H1 (cell line): Measurements from ENCODE around the gene PIGS. TPM values are rescaled to one million over a fixed set of nuclear protein-coding genes. Genes with fewer than 3 reads are reported as not detected.
"Not testable (repeated sequence)": the region's sequence is repeated elsewhere in the genome, so short reads cannot be mapped to it uniquely, and the experiment has no call there.

Experiments
- CTCF ChIA-PET: fragments of 300-600 bp; sonication (Branson Sonifier 250); formaldehyde crosslinking; loops from one replicate; lab custom pipeline; 2021; ENCODE audit not compliant: partially characterized antibody; lab: Charles Lee
- POLR2A ChIA-PET: fragments of 300-600 bp; sonication (Branson Sonifier 250); formaldehyde crosslinking; loops from one replicate; lab custom pipeline; 2021; ENCODE audit warnings: inconsistent platforms; ENCODE audit not compliant: partially characterized antibody; lab: Charles Lee
- DNase-seq, 2 experiments: peaks; one replicate each; pipeline versions ENCODE4 v3.0.0 to v3.0.0-alpha.2; 2010 to 2022; ENCODE audit warnings: low spot score in 2 of 2, low read depth in 1 of 2, mixed read lengths in 1 of 2
- FAIRE-seq: peaks from 2 replicates; lab custom pipeline; 2011; peaks lifted over from hg19 to GRCh38; lab: Jason Lieb, UNC
- H2AFZ ChIP-seq: 2 replicates; pipeline ENCODE4 v1.8.1; 2012; ENCODE audit warnings: low read length, inconsistent platforms
- H2AK5ac ChIP-seq: 2 replicates; pipeline ENCODE4 v1.6.1; 2013; ENCODE audit warnings: low read depth, low read length
- H2BK120ac ChIP-seq: replicated peaks from 2 replicates; pipeline ENCODE3; 2013; ENCODE audit warnings: low read depth, low read length, inconsistent platforms
- H2BK12ac ChIP-seq: 2 replicates; pipeline ENCODE4 v1.6.1; 2013; ENCODE audit warnings: low read depth, low read length
- H2BK15ac ChIP-seq: 2 replicates; pipeline ENCODE4 v1.6.1; 2013; ENCODE audit warnings: low read length
- H2BK20ac ChIP-seq: 2 replicates; pipeline ENCODE4 v1.6.1; 2013; ENCODE audit warnings: low read length
- H2BK5ac ChIP-seq: 2 replicates; pipeline ENCODE4 v1.6.1; 2013; ENCODE audit warnings: low read depth, low read length
- H3K14ac ChIP-seq: 2 replicates; pipeline ENCODE4 v1.6.1; 2013; ENCODE audit warnings: inconsistent platforms; ENCODE audit not compliant: insufficient read length
- H3K18ac ChIP-seq: 2 replicates; pipeline ENCODE4 v1.6.1; 2013; ENCODE audit warnings: low read length; ENCODE audit errors: extremely low read depth
- H3K23ac ChIP-seq: 2 replicates; pipeline ENCODE4 v1.6.1; 2013; ENCODE audit warnings: inconsistent platforms; ENCODE audit not compliant: insufficient read length
- H3K23me2 ChIP-seq: 2 replicates; pipeline ENCODE4 v1.6.1; 2013; ENCODE audit warnings: low read depth, low read length
- H3K27ac ChIP-seq: 2 replicates; pipeline ENCODE4 v1.6.1; 2011; ENCODE audit warnings: low read depth, low read length, inconsistent platforms
- H3K27me3 ChIP-seq, 4 experiments: replicated peaks in 1 of 4; 1 replicate in 1 of 4; 2 replicates in 3 of 4; pipeline versions ENCODE4 v1.6.1 to v1.8.1; 2011 to 2013; ENCODE audit warnings: low read length in 3 of 4, mild to moderate bottlenecking in 3 of 4, inconsistent platforms in 2 of 4, mixed read lengths in 2 of 4, moderate library complexity in 1 of 4; ENCODE audit not compliant: control insufficient read depth in 3 of 4, insufficient read depth in 3 of 4; ENCODE audit errors: extremely low read depth in 1 of 4
- H3K36me3 ChIP-seq, 4 experiments: 2 replicates each; pipeline versions ENCODE4 v1.6.1 to v1.8.1; 2011 to 2013; ENCODE audit warnings: mild to moderate bottlenecking in 4 of 4, low read length in 3 of 4, moderate library complexity in 2 of 4, control low read depth in 1 of 4, inconsistent platforms in 1 of 4; ENCODE audit not compliant: insufficient read depth in 4 of 4, control insufficient read depth in 2 of 4
- H3K4ac ChIP-seq: replicated peaks from 2 replicates; pipeline ENCODE3; 2013; ENCODE audit warnings: low read length, low read depth, mixed read lengths, inconsistent platforms; ENCODE audit not compliant: insufficient read length
- H3K4me1 ChIP-seq, 4 experiments: replicated peaks in 1 of 4; 1 replicate in 1 of 4; 2 replicates in 3 of 4; pipeline versions ENCODE4 v1.6.1 to v1.8.1; 2011 to 2013; ENCODE audit warnings: low read length in 3 of 4, inconsistent platforms in 2 of 4, mixed read lengths in 1 of 4; ENCODE audit not compliant: insufficient read depth in 4 of 4, control insufficient read depth in 3 of 4
- H3K4me2 ChIP-seq, 2 experiments: 2 replicates each; pipeline versions ENCODE4 v1.6.1 to v1.8.1; 2011 to 2013; ENCODE audit warnings: low read depth in 2 of 2, low read length in 2 of 2, control low read depth in 1 of 2, inconsistent platforms in 1 of 2, mild to moderate bottlenecking in 1 of 2; ENCODE audit not compliant: insufficient read depth in 1 of 2
- H3K4me3 ChIP-seq, 4 experiments: fragments of 200-600, 300-600 bp in 1 of 4; sonication (generic), shearing (Covaris generic), sonication (Bioruptor Twin) in 1 of 4; 2 replicates each; pipeline versions ENCODE4 v1.5.1 to v1.8.1; 2011 to 2016; ENCODE audit warnings: low read length in 4 of 4, low read depth in 3 of 4, control low read depth in 2 of 4, inconsistent platforms in 2 of 4, mild to moderate bottlenecking in 2 of 4, mixed read lengths in 1 of 4, moderate library complexity in 1 of 4; ENCODE audit not compliant: insufficient read depth in 2 of 4; ENCODE audit errors: extremely low read depth in 1 of 4
- H3K56ac ChIP-seq: replicated peaks from 2 replicates; pipeline ENCODE3; 2013; ENCODE audit warnings: low read depth, mild to moderate bottlenecking, mixed read lengths, low read length, inconsistent platforms; ENCODE audit not compliant: insufficient read length
- H3K79me1 ChIP-seq: 2 replicates; pipeline ENCODE4 v1.6.1; 2013; ENCODE audit warnings: low read depth, low read length, control low read depth
- H3K79me2 ChIP-seq, 2 experiments: 2 replicates each; pipeline versions ENCODE4 v1.6.1 to v1.8.1; 2012 to 2013; ENCODE audit warnings: low read length in 2 of 2, mild to moderate bottlenecking in 2 of 2, inconsistent platforms in 1 of 2; ENCODE audit not compliant: insufficient read depth in 2 of 2, control insufficient read depth in 1 of 2
- H3K9ac ChIP-seq, 4 experiments: replicated peaks in 1 of 4; 1 replicate in 1 of 4; 2 replicates in 3 of 4; pipeline versions ENCODE4 v1.6.1 to v1.8.1; 2011 to 2013; ENCODE audit warnings: low read depth in 3 of 4, low read length in 3 of 4, control low read depth in 2 of 4, mild to moderate bottlenecking in 2 of 4, moderate library complexity in 2 of 4, inconsistent platforms in 1 of 4; ENCODE audit errors: extremely low read depth in 1 of 4
- H3K9me3 ChIP-seq, 2 experiments: 2 replicates each; pipeline versions ENCODE4 v1.6.1 to v1.8.1; 2012 to 2013; ENCODE audit warnings: mild to moderate bottlenecking in 2 of 2, moderate library complexity in 2 of 2, control low read depth in 1 of 2, inconsistent platforms in 1 of 2, low read depth in 1 of 2, low read length in 1 of 2, mixed read lengths in 1 of 2; ENCODE audit not compliant: insufficient read depth in 2 of 2
- H4K20me1 ChIP-seq, 2 experiments: replicated peaks in 1 of 2; 2 replicates each; pipeline versions ENCODE3 to v1.8.1; 2011 to 2013; ENCODE audit warnings: inconsistent platforms in 2 of 2, low read length in 2 of 2, mild to moderate bottlenecking in 1 of 2; ENCODE audit not compliant: insufficient read depth in 2 of 2, control insufficient read depth in 1 of 2
- H4K5ac ChIP-seq: 2 replicates; pipeline ENCODE4 v1.6.1; 2013; ENCODE audit warnings: low read length, low read depth, mixed read lengths, inconsistent platforms; ENCODE audit not compliant: insufficient read length
- H4K8ac ChIP-seq: 2 replicates; pipeline ENCODE4 v1.8.0; 2013; ENCODE audit warnings: mild to moderate bottlenecking, moderate library complexity, low read length, inconsistent platforms; ENCODE audit not compliant: insufficient read depth; ENCODE audit errors: extremely low read depth
- H4K91ac ChIP-seq: replicated peaks from 2 replicates; pipeline ENCODE3; 2013; ENCODE audit warnings: low read length, mixed read lengths, inconsistent platforms; ENCODE audit not compliant: insufficient read length
- CREB1 ChIP-seq: IDR thresholded peaks from 2 replicates; pipeline ENCODE4 v1.6.1; 2012; ENCODE audit warnings: inconsistent platforms
- EGR1 ChIP-seq: IDR thresholded peaks from 2 replicates; pipeline ENCODE4 v1.6.1; 2011; ENCODE audit warnings: low read depth, low read length, borderline replicate concordance
- GTF2F1 ChIP-seq: IDR thresholded peaks from 2 replicates; pipeline ENCODE4 v1.6.1; 2012; ENCODE audit warnings: low read depth, low read length, improper control_type of control experiment, borderline replicate concordance
- POLR2A ChIP-seq, 2 experiments: IDR thresholded peaks; 1 replicate in 1 of 2; 2 replicates in 1 of 2; pipeline ENCODE4 v1.6.1; 2011; ENCODE audit warnings: low read depth in 2 of 2, low read length in 2 of 2, mild to moderate bottlenecking in 2 of 2; ENCODE audit errors: control extremely low read depth in 1 of 2
- SP1 ChIP-seq: IDR thresholded peaks from 2 replicates; pipeline ENCODE4 v1.6.1; 2011; ENCODE audit warnings: low read depth, low read length
- TAF1 ChIP-seq: IDR thresholded peaks from 2 replicates; pipeline ENCODE4 v1.6.1; 2011; ENCODE audit warnings: mild to moderate bottlenecking, low read depth, low read length
- WGBS, 2 experiments: shearing (Covaris generic) in 1 of 2; methylation state at CpG; one replicate each; pipeline versions ENCODE4 v1.1.6 to v1.1.7; 2013 to 2015; ENCODE audit warnings: low lambda C conversion rate in 2 of 2, mixed read lengths in 2 of 2, inconsistent platforms in 1 of 2, low coverage in 1 of 2, missing lambda C conversion rate in 1 of 2; ENCODE audit not compliant: insufficient replicate concordance in 2 of 2, insufficient coverage in 1 of 2, insufficient read length in 1 of 2; ENCODE audit errors: extremely low coverage in 1 of 2, missing lambda C conversion rate in 1 of 2; 5-methylcytosine and 5-hydroxymethylcytosine counted together
- polyA plus RNA-seq, 7 experiments: library from polyadenylated mRNA; depleted of rRNA in 3 of 7; stranded (reverse) in 5 of 7; unstranded in 2 of 7; fragments of >200 nt in 5 of 7; fragments of 200-250 nt in 2 of 7; gene quantifications; 1 replicate in 5 of 7; 2 replicates in 1 of 7; 4 replicates in 1 of 7; pipeline versions ENCODE4 v1.2.1 to v1.2.3, GENCODE V29; 2011 to 2013; ENCODE audit warnings: missing spikeins in 2 of 7, mixed read lengths in 2 of 7
- total RNA-seq: library from RNA; stranded (reverse); fragmentation: NEBNext Ultra II Directional; extraction: Animal tissue kit (Norgen Biotek cat#: 25700); gene quantifications from 2 replicates; pipeline ENCODE4 v1.2.1, GENCODE V29; 2021
- TF ChIP-seq, protein P1 (sequence below): IDR thresholded peaks from 2 replicates; pipeline ENCODE4 v1.6.1; 2012; ENCODE audit warnings: inconsistent platforms
- TF ChIP-seq, protein P2 (sequence below): IDR thresholded peaks from 2 replicates; pipeline ENCODE4 v1.6.1; 2011; ENCODE audit warnings: low read depth, mild to moderate bottlenecking, low read length; ENCODE audit not compliant: insufficient read depth

PIGS gene
- total and polyA plus RNA-seq, 2 of the 8 experiments (the other 6 are each of a cell fraction or from before 2014, with no cell fraction given), result 44.3 to 50.6 TPM

DNA sequence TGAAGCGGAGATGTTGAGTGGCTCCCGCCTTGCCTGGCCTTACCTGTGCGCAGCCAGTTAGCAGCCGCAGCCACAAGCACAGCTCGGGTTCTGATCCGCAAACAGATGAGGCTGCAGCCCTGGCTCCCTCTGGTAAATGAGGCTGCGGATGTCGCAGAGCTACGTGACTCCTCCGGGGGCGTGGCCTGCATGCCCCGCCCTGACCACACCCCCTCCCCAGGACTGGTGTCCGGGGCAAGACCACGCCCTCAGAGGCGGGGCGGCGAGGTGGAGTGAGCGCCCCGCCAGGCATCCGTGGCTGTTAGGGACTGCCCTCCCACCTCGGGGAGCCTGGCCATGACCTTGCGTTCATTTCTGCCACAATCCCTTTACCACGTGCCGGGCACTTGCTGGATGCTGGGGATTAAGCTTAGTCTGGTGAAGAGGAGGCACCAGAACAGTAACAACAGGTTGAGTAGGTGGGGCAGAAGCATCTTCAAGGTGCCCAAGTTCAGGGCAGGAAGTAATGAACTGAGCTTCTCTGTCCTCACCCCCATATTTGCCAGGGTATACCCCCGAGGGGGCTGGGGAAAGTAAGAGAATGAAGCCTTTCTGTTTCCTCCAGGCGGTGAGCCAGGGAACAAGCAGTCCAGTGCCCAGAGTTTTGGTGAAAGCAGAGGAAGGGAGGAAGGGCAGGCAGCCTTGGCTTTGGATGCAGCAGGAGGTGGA lies 5.6 kb upstream of the PIGS start, which contains the start of gene ALDOC (continued):
- TF ChIP-seq POLR2A (IDR thresholded peaks at IDR 0.05; ENCODE audit: control extremely low read depth in 1 of 2, low read depth in 2 of 2, low read length in 2 of 2) (peak; percentile 80 to 84), GTF2F1 (peak; percentile 72; the same call in 1 of the 2 replicates), CREB1 (peak; percentile 85), SP1 (peak; percentile 87), EGR1 (no peak), TAF1 (peak; percentile 96)
- TF ChIP-seq, protein P1, sequence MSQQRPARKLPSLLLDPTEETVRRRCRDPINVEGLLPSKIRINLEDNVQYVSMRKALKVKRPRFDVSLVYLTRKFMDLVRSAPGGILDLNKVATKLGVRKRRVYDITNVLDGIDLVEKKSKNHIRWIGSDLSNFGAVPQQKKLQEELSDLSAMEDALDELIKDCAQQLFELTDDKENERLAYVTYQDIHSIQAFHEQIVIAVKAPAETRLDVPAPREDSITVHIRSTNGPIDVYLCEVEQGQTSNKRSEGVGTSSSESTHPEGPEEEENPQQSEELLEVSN, result peak; percentile 67; the same call in 1 of the 2 replicates
- TF ChIP-seq, protein P2, sequence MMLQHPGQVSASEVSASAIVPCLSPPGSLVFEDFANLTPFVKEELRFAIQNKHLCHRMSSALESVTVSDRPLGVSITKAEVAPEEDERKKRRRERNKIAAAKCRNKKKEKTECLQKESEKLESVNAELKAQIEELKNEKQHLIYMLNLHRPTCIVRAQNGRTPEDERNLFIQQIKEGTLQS, result 0 out of 2 replicates have a peak, but pooled peaks have one; percentile 4

DNA sequence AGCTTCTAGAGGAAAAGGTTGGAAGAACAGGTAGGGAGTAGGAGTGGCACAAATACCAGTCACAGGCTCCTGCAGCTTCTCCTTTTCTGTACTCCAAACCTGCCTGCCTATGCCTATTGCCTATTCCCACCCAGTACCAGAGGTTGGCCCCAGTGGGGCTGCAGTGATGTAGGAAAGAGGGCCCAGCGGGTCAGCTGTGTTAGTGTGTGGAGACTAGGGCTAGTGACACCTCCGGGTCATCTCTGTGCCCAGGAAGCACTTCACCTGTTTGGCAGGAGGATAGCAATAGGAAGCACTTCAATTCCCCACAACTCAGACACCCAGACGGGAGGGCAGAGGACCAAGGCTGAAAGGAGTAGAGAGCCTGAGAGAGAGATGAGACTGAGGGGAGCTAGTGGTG lies 4.7 kb upstream of the PIGS start:
- 69% methylated on average over 3 of the region's 3 CpGs; no CpG with 5 or more reads in 1 of the 2 experiments for WGBS, 2 experiments
- not testable (repeated sequence) for H3K27me3 ChIP-seq, H3K18ac ChIP-seq, H2BK20ac ChIP-seq, H2BK12ac ChIP-seq, H3K23ac ChIP-seq, H4K20me1 ChIP-seq, FAIRE-seq, H2AFZ ChIP-seq, H4K8ac ChIP-seq, H3K79me1 ChIP-seq, H2AK5ac ChIP-seq, H3K23me2 ChIP-seq, H3K9ac ChIP-seq, H2BK15ac ChIP-seq, H2BK120ac ChIP-seq, H3K9me3 ChIP-seq, H3K56ac ChIP-seq, H3K4me1 ChIP-seq, H4K5ac ChIP-seq, H3K4ac ChIP-seq, H3K14ac ChIP-seq, H3K79me2 ChIP-seq, DNase-seq, H4K91ac ChIP-seq, H3K27ac ChIP-seq, H2BK5ac ChIP-seq
- ChIA-PET POLR2A (interaction anchor here (0.7 to 4.2 kb wide), 14 partner anchors 8 to 139 kb away, joined by 3 to 24 read pairs (median 5); partner anchors contain the start of genes BLTP2, PROCA1 and SPAG5), CTCF (interaction anchor here (0.7 to 3.5 kb wide), 11 partner anchors 8 to 348 kb away, joined by 3 to 18 read pairs (median 3); partner anchors contain the start of gene BLTP2)
- peak overlapping the region in 3 of 4 experiments; percentile 11 to 45 (median 13); a peak in 5 of 8 replicates for H3K4me3 ChIP-seq
- peak overlapping the region; percentile 58 to 59 for H3K4me2 ChIP-seq
- H3K36me3 ChIP-seq, result peaks cover 16 to 35% (median 33%) of the 10 kb centered on the region in 4 experiments
